Fibroblast of skin of right biceps (primary cell): ENCODE data around the gene GAB1.
A peak's percentile ranks its signal among the peaks of the same experiment; 100 is the strongest.
"Not testable (repeated sequence)": the region's sequence is repeated elsewhere in the genome, so short reads cannot be mapped to it uniquely, and the experiment has no call there.

Experiments used
- DNase-seq: peaks from one replicate; pipeline ENCODE4 v3.0.0-alpha.2; 2013

The GAB1 gene

GRCh38 chr4:143339497-143339896 lies 2.8 kb downstream of the GAB1 start:
- DNase-seq, result no peak

- no peak for DNase-seq
These were observed 4.6 kb downstream of the GAB1 start for GRCh38 chr4:143341186-143341755.

GRCh38 chr4:143343276-143343831 lies 6.7 kb downstream of the GAB1 start:
- no peak for DNase-seq

GRCh38 chr4:143344041-143344440 lies 7.4 kb downstream of the GAB1 start:
- DNase-seq, result no peak

- no peak for DNase-seq
These were observed 8.1 kb downstream of the GAB1 start for GRCh38 chr4:143344774-143345173.

GRCh38 chr4:143345356-143345755 lies 8.7 kb downstream of the GAB1 start:
- no peak for DNase-seq

- no peak for DNase-seq
These were observed 9.5 kb downstream of the GAB1 start for GRCh38 chr4:143346206-143346605.

- no peak for DNase-seq
These were observed 10.9 kb downstream of the GAB1 start for GRCh38 chr4:143347484-143348111.

- no peak for DNase-seq
These were observed 11.8 kb downstream of the GAB1 start for GRCh38 chr4:143348233-143349077.

- DNase-seq, result not testable (repeated sequence)
These were observed 13.3 kb downstream of the GAB1 start for GRCh38 chr4:143349858-143350527.

GRCh38 chr4:143351149-143351691 lies 14.5 kb downstream of the GAB1 start:
- no peak for DNase-seq

- DNase-seq, result peak; percentile 10
These were observed 15.2 kb downstream of the GAB1 start for GRCh38 chr4:143351774-143352451.

- no peak for DNase-seq
These were observed 16.0 kb downstream of the GAB1 start for GRCh38 chr4:143352720-143353119.

GRCh38 chr4:143353797-143354196 lies 17.1 kb downstream of the GAB1 start:
- no peak for DNase-seq

- no peak for DNase-seq
These were observed 18.3 kb downstream of the GAB1 start for GRCh38 chr4:143354990-143355389.

GRCh38 chr4:143355540-143356217 lies 19.0 kb downstream of the GAB1 start:
- DNase-seq, result no peak

- DNase-seq, result no peak
These were observed 19.8 kb downstream of the GAB1 start for GRCh38 chr4:143356493-143356892.

- DNase-seq, result no peak
These were observed 20.6 kb downstream of the GAB1 start for GRCh38 chr4:143357161-143357845.

GRCh38 chr4:143358419-143358818 lies 21.7 kb downstream of the GAB1 start:
- DNase-seq, result no peak

GRCh38 chr4:143358923-143359643 lies 22.4 kb downstream of the GAB1 start:
- DNase-seq, result peak; percentile 60
